Measurements from ENCODE around the gene HCFC1R1. TPM values are rescaled to one million over a fixed set of nuclear protein-coding genes. Genes with fewer than 3 reads are reported as not detected.

Gene HCFC1R1
- total and polyA plus RNA-seq, 12 donors = 29.7 to 609 (median 63.5) TPM

DNA sequence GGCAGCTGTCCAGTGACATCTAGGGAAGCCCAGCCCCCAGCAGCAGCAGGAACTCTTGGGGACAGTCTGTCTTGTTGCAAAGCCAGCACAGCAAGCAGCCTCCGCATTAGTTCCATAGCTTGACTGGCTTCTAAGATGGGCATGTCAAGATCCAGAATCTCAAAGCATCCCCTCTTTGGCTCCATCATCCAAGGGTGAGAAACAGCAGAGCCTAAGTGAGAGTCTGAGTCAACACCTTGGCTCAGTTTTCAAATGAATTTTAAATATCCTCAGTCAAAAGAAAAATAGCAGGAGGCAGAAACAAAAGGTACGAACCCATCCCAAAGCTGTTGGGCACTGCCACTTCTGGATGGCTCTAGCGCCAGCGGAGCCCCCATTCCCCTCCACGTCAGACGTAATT is 8.8 kb downstream of the HCFC1R1 start:
- no peak for DNase-seq
- no peak overlapping the region for H3K4me3 ChIP-seq
- 66 to 93% (median 90%) methylated on average over 5 to 6 of the region's 6 CpGs for WGBS, 4 donors
- peaks cover 3 to 10% of the 10 kb centered on the region in 2 donors for H3K4me1 ChIP-seq (replicated peaks in 1 of 2)
- H3K27ac ChIP-seq = no peak overlapping the region
- H3K36me3 ChIP-seq (replicated peaks in 1 of 2) = no peaks in the 10 kb centered on the region
- peaks cover 10% of the 10 kb centered on the region for H3K27me3 ChIP-seq
- no peak for TF ChIP-seq POLR2A (IDR thresholded peaks at IDR 0.05)
- TF ChIP-seq, protein P1, sequence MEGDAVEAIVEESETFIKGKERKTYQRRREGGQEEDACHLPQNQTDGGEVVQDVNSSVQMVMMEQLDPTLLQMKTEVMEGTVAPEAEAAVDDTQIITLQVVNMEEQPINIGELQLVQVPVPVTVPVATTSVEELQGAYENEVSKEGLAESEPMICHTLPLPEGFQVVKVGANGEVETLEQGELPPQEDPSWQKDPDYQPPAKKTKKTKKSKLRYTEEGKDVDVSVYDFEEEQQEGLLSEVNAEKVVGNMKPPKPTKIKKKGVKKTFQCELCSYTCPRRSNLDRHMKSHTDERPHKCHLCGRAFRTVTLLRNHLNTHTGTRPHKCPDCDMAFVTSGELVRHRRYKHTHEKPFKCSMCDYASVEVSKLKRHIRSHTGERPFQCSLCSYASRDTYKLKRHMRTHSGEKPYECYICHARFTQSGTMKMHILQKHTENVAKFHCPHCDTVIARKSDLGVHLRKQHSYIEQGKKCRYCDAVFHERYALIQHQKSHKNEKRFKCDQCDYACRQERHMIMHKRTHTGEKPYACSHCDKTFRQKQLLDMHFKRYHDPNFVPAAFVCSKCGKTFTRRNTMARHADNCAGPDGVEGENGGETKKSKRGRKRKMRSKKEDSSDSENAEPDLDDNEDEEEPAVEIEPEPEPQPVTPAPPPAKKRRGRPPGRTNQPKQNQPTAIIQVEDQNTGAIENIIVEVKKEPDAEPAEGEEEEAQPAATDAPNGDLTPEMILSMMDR (IDR thresholded peaks at IDR 0.05) = no peak
- intact Hi-C loops (cut with DNase I) = no loop called here
- no peaks in the 10 kb centered on the region for H3K9me3 ChIP-seq (replicated peaks in 1 of 3)

- peaks cover 16% of the 10 kb centered on the region for H3K27me3 ChIP-seq
Observed at GRCh38 chr16:3013998-3014690, 9.6 kb downstream of the HCFC1R1 start.

GRCh38 chr16:3013491-3013951 is 10.2 kb downstream of the HCFC1R1 start:
- H3K27ac ChIP-seq = no peak overlapping the region
- WGBS, 4 donors = 40 to 61% (median 55%) methylated on average over 11 to 27 of the region's 27 CpGs
- peaks cover 0 to 4% of the 10 kb centered on the region in 2 donors for H3K4me1 ChIP-seq (replicated peaks in 1 of 2)
- no peaks in the 10 kb centered on the region for H3K36me3 ChIP-seq (replicated peaks in 1 of 2)
- no peak for DNase-seq
- intact Hi-C loops (cut with DNase I) = no loop called here
- H3K27me3 ChIP-seq = peaks cover 15% of the 10 kb centered on the region
- no peak for TF ChIP-seq POLR2A (IDR thresholded peaks at IDR 0.05)
- TF ChIP-seq, protein P1 (IDR thresholded peaks at IDR 0.05) = no peak
- no peak overlapping the region for H3K4me3 ChIP-seq
- no peaks in the 10 kb centered on the region for H3K9me3 ChIP-seq (replicated peaks in 1 of 3)

More at GRCh38 chr16:3013998-3014690, 9.6 kb downstream of the HCFC1R1 start:
- TF ChIP-seq, protein P1 (IDR thresholded peaks at IDR 0.05) = no peak
- no peak for TF ChIP-seq POLR2A (IDR thresholded peaks at IDR 0.05)
- Histone ChIP-seq H3K4me3 (no peak overlapping the region), H3K36me3 (replicated peaks in 1 of 2) (no peaks in the 10 kb centered on the region), H3K9me3 (replicated peaks in 1 of 3) (no peaks in the 10 kb centered on the region), H3K4me1 (replicated peaks in 1 of 2) (peaks cover 0 to 4% of the 10 kb centered on the region in 2 donors), H3K27ac (no peak overlapping the region)
- 49 to 72% (median 56%) methylated on average over 5 to 12 of the region's 12 CpGs for WGBS, 4 donors
- intact Hi-C loops (cut with DNase I) = no loop called here
- DNase-seq = no peak

- TF ChIP-seq POLR2A (IDR thresholded peaks at IDR 0.05) = no peak
- TF ChIP-seq, protein P1 (IDR thresholded peaks at IDR 0.05) = no peak
- H3K9me3 ChIP-seq (replicated peaks in 1 of 3) = no peaks in the 10 kb centered on the region
- H3K4me3 ChIP-seq = no peak within 1 kb of the TSS
- peaks cover 0 to 1% of the 10 kb centered on the region in 2 donors for H3K4me1 ChIP-seq (replicated peaks in 1 of 2)
- H3K27me3 ChIP-seq = peaks cover 13% of the 10 kb centered on the region
- 18 to 52% (median 46%) methylated on average over 5 to 27 of the region's 27 CpGs for WGBS, 4 donors
- no peak within 1 kb of the TSS for H3K27ac ChIP-seq
- intact Hi-C loops (cut with DNase I) = no loop called here
- DNase-seq = no peak
- no peaks in the 10 kb centered on the region for H3K36me3 ChIP-seq (replicated peaks in 1 of 2)
Observed at GRCh38 chr16:3012828-3013420, 10.8 kb downstream of the HCFC1R1 start, which contains the start of gene CLDN9. Gene CLDN9 (plus strand): TSS chr16:3012923. CDS start chr16:3013363, 440 bp downstream.

Data from adrenal gland (tissue), 12 donors.